Keratinocyte (primary cell): Measurements from ENCODE around the gene SPATA20. TPM values are rescaled to one million over a fixed set of nuclear protein-coding genes. Genes with fewer than 3 reads are reported as not detected.

Experiments
- DNase-seq: peaks from one replicate; pipeline ENCODE4 v3.0.0-alpha.2; 2011; ENCODE audit warnings: low read depth, missing footprints, low spot score
- FAIRE-seq: peaks from 2 replicates; lab custom pipeline; 2011; peaks lifted over from hg19 to GRCh38; lab: Jason Lieb, UNC
- H2AFZ ChIP-seq: 2 replicates; pipeline ENCODE4 v1.6.0; 2012; ENCODE audit warnings: low read length, control low read depth, inconsistent platforms; ENCODE audit not compliant: control insufficient read depth
- H3K27ac ChIP-seq: 2 replicates; pipeline ENCODE4 v1.5.1; 2011; ENCODE audit warnings: low read length; ENCODE audit not compliant: control insufficient read depth, insufficient read depth
- H3K27me3 ChIP-seq: 3 replicates; pipeline ENCODE4 v1.6.0; 2011; ENCODE audit warnings: low read length; ENCODE audit not compliant: control insufficient read depth, insufficient read depth; ENCODE audit errors: extremely low read depth
- H3K36me3 ChIP-seq, 2 experiments: 2 replicates in 1 of 2; 3 replicates in 1 of 2; pipeline ENCODE4 v1.5.1; 2011; ENCODE audit warnings: low read length in 2 of 2, mild to moderate bottlenecking in 1 of 2; ENCODE audit not compliant: control insufficient read depth in 2 of 2, insufficient read depth in 2 of 2; ENCODE audit errors: extremely low read depth in 1 of 2
- H3K4me1 ChIP-seq: 3 replicates; pipeline ENCODE4 v1.5.1; 2011; ENCODE audit warnings: low read length; ENCODE audit not compliant: control insufficient read depth, insufficient read depth; ENCODE audit errors: extremely low read depth
- H3K4me2 ChIP-seq: 3 replicates; pipeline ENCODE4 v1.6.0; 2011; ENCODE audit warnings: low read depth, low read length; ENCODE audit not compliant: control insufficient read depth, insufficient read depth; ENCODE audit errors: extremely low read depth
- H3K4me3 ChIP-seq, 3 experiments: fragments of 200-600 bp in 1 of 3; sonication (generic) in 1 of 3; 2 replicates in 2 of 3; 3 replicates in 1 of 3; pipeline ENCODE4 v1.5.1; 2011 to 2016; ENCODE audit warnings: low read length in 3 of 3, mild to moderate bottlenecking in 3 of 3, control low read depth in 2 of 3, inconsistent platforms in 1 of 3, low read depth in 1 of 3, mixed read lengths in 1 of 3, mixed run types in 1 of 3, moderate library complexity in 1 of 3; ENCODE audit not compliant: control insufficient read depth in 2 of 3, insufficient read depth in 2 of 3; ENCODE audit errors: extremely low read depth in 1 of 3
- H3K79me2 ChIP-seq: 2 replicates; pipeline ENCODE4 v1.6.0; 2012; ENCODE audit warnings: low read length; ENCODE audit not compliant: control insufficient read depth, insufficient read depth
- H3K9ac ChIP-seq: 3 replicates; pipeline ENCODE4 v1.6.0; 2011; ENCODE audit warnings: low read length; ENCODE audit not compliant: control insufficient read depth, insufficient read depth; ENCODE audit errors: extremely low read depth
- H3K9me1 ChIP-seq: 3 replicates; pipeline ENCODE4 v1.6.0; 2011; ENCODE audit warnings: low read length; ENCODE audit not compliant: control insufficient read depth, insufficient read depth; ENCODE audit errors: extremely low read depth
- H3K9me3 ChIP-seq: 2 replicates; pipeline ENCODE4 v1.5.1; 2012; ENCODE audit warnings: low read depth, low read length; ENCODE audit not compliant: control insufficient read depth
- H4K20me1 ChIP-seq: 3 replicates; pipeline ENCODE4 v1.6.0; 2011; ENCODE audit warnings: low read length; ENCODE audit not compliant: control insufficient read depth, insufficient read depth; ENCODE audit errors: extremely low read depth
- EZH2 ChIP-seq: IDR thresholded peaks from one replicate; pipeline ENCODE4 v1.6.1; 2012; ENCODE audit warnings: inconsistent platforms, mild to moderate bottlenecking, low read length, moderate library complexity
- dilution Hi-C: fragments of 300-500 bp; cut with MboI; formaldehyde crosslinking; loops from one replicate; pipeline ENCODE4 v1.7.0; 2020; ENCODE audit warnings: low sequenced_read_pairs; ENCODE audit not compliant: extremely low pct_ligation_motif_present
- polyA plus RNA-seq, 5 experiments: library from polyadenylated mRNA; depleted of rRNA in 3 of 5; stranded (reverse) in 3 of 5; stranded (forward) in 1 of 5; unstranded in 1 of 5; fragments of >200 nt; gene quantifications; 1 replicate in 1 of 5; 2 replicates in 3 of 5; 3 replicates in 1 of 5; pipeline versions ENCODE4 v1.2.1 to v1.2.3, GENCODE V29; 2011 to 2012; ENCODE audit warnings: missing spikeins in 2 of 5, low read depth in 1 of 5, low replicate concordance in 1 of 5
- TF ChIP-seq, protein P1 (sequence below), 3 experiments: IDR thresholded peaks in 1 of 3; conservative IDR thresholded peaks in 1 of 3; optimal IDR thresholded peaks in 1 of 3; 2 replicates in 2 of 3; 3 replicates in 1 of 3; pipeline versions ENCODE3 to v1.5.1; 2011; ENCODE audit warnings: low read length in 3 of 3, mild to moderate bottlenecking in 3 of 3, moderate library complexity in 2 of 3, control low read depth in 1 of 3, inconsistent platforms in 1 of 3; ENCODE audit not compliant: insufficient read depth in 2 of 3; ENCODE audit errors: extremely low read depth in 1 of 3

Gene SPATA20
- polyA plus RNA-seq, 1 donor (not counting 4 experiments of a cell fraction or from before 2014, with no cell fraction given) = 17.2 TPM

DNA sequence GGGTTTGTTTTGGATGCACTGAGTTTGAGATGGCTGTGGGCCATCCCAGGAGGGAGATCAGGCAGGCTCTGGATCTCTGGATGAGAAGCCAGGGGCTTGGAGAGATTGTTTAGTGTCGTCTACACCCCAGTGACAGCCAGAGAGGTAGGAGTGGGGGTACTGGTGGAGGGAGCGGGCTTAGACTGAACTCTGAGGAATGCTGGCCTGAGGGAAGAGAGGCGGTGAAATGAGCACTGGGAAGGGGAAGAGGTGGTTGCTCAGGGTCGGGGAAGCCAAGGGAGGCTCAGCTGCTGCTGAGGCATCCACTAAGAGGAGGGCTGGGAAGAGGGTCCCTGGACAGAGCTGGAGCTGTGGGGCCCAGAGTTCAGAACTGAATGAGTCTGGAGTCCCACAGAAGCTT is 37.1 kb downstream of the SPATA20 start:
- Histone ChIP-seq H3K27me3 (peaks cover 34% of the 10 kb centered on the region), H4K20me1 (no peaks in the 10 kb centered on the region), H3K9me1 (no peaks in the 10 kb centered on the region), H3K4me3 (no peak overlapping the region), H3K4me2 (no peak overlapping the region), H2AFZ (no peak overlapping the region), H3K4me1 (peaks cover 4% of the 10 kb centered on the region), H3K9me3 (no peaks in the 10 kb centered on the region), H3K36me3 (no peaks in the 10 kb centered on the region), H3K9ac (no peak overlapping the region), H3K27ac (no peak overlapping the region), H3K79me2 (no peaks in the 10 kb centered on the region)
- no peak for DNase-seq
- TF ChIP-seq, protein P1, sequence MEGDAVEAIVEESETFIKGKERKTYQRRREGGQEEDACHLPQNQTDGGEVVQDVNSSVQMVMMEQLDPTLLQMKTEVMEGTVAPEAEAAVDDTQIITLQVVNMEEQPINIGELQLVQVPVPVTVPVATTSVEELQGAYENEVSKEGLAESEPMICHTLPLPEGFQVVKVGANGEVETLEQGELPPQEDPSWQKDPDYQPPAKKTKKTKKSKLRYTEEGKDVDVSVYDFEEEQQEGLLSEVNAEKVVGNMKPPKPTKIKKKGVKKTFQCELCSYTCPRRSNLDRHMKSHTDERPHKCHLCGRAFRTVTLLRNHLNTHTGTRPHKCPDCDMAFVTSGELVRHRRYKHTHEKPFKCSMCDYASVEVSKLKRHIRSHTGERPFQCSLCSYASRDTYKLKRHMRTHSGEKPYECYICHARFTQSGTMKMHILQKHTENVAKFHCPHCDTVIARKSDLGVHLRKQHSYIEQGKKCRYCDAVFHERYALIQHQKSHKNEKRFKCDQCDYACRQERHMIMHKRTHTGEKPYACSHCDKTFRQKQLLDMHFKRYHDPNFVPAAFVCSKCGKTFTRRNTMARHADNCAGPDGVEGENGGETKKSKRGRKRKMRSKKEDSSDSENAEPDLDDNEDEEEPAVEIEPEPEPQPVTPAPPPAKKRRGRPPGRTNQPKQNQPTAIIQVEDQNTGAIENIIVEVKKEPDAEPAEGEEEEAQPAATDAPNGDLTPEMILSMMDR (optimal IDR thresholded peaks at IDR 0.05 in 1 of 3, IDR thresholded peaks at IDR 0.05 in 1 of 3, conservative IDR thresholded peaks at IDR 0.05 in 1 of 3; ENCODE audit: extremely low read depth in 1 of 3, insufficient read depth in 2 of 3, low read length in 3 of 3) = no peak
- TF ChIP-seq EZH2 = no peak
- dilution Hi-C loops = no loop called here
- no peak for FAIRE-seq

DNA sequence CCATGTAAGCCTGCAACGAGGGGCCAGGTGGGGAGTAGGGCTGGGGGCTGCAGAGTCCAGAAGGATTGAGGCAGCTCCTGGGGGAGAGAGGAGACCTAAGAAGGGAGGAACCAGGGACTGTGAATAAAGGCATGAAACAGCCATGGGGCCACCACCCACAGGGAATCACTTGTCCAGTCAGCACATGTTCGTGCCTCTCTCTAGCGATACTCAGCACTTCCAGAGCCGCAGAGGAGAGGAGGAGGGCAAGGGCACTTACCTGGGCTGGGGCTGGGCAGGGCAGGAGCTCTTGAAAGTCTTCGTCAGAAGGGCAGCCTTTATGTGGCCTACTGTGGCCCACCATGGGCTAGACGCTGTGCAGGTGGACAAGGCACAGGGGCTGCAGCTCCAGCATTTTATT is 37.8 kb downstream of the SPATA20 start:
- FAIRE-seq (peak; percentile 13), DNase-seq (no peak)
- no peaks in the 10 kb centered on the region for H3K36me3 ChIP-seq

More for the DNA sequence above, 37.8 kb downstream of the SPATA20 start:
- H3K9me1 ChIP-seq = no peaks in the 10 kb centered on the region
- no peaks in the 10 kb centered on the region for H3K79me2 ChIP-seq
- peaks cover 4% of the 10 kb centered on the region for H3K4me1 ChIP-seq
- H3K27me3 ChIP-seq = peaks cover 29% of the 10 kb centered on the region
- dilution Hi-C loops = no loop called here
- H3K9me3 ChIP-seq = no peaks in the 10 kb centered on the region
- no peak overlapping the region for H3K9ac ChIP-seq
- no peak overlapping the region for H3K4me3 ChIP-seq
- TF ChIP-seq, protein P1 (optimal IDR thresholded peaks at IDR 0.05 in 1 of 3, IDR thresholded peaks at IDR 0.05 in 1 of 3, conservative IDR thresholded peaks at IDR 0.05 in 1 of 3; ENCODE audit: extremely low read depth in 1 of 3, insufficient read depth in 2 of 3, low read length in 3 of 3) = no peak
- TF ChIP-seq EZH2 = no peak
- no peak overlapping the region for H2AFZ ChIP-seq
- no peaks in the 10 kb centered on the region for H4K20me1 ChIP-seq
- H3K27ac ChIP-seq = no peak overlapping the region
- no peak overlapping the region for H3K4me2 ChIP-seq
